Islet precursor cell (in vitro differentiated cells): Measurements from ENCODE around the gene SLIT3.

Source experiments
- DNase-seq: peaks from one replicate; pipeline ENCODE4 v3.0.0-alpha.2; 2018

The SLIT3 gene

DNA sequence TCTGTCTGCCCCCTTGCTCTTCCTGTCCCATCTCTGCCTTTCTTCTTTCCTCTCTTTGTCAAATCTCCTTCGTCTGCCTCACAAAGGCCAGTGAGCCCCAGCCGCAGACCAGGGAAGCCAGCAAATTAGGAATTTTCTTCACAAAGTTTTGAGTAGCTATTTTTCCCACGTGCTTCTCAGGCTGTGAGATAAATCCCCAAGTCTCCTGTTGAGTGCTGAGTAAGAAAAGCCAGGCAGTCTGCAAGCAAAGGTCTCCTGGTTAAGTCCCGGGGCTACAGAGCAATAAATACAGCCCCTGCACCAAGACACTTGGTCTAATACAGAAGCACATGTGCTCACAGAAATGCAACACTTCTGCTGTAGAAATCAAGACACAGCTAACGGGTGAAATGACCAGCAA lies 284.9 kb downstream of the SLIT3 start:
- no peak for DNase-seq

DNA sequence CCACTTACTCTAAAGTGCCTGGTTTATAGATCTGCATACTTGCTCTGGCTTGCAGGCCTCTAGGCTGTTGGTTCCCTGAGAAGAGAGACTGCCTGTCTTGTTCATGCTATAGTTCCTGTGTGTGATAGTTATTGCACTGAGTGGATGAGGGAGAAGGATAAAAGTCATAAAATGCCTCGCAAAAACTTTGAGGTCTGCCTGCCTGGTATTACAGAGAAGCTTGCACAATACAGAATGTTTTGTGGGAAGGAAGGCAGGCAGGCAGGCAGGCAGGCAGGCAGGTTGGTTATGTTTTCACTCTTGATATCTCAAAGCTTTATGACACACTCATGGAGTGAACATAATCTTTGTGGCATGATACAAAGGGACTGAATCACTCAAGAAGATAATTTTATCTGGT lies 287.1 kb downstream of the SLIT3 start:
- DNase-seq = peak; percentile 80

DNA sequence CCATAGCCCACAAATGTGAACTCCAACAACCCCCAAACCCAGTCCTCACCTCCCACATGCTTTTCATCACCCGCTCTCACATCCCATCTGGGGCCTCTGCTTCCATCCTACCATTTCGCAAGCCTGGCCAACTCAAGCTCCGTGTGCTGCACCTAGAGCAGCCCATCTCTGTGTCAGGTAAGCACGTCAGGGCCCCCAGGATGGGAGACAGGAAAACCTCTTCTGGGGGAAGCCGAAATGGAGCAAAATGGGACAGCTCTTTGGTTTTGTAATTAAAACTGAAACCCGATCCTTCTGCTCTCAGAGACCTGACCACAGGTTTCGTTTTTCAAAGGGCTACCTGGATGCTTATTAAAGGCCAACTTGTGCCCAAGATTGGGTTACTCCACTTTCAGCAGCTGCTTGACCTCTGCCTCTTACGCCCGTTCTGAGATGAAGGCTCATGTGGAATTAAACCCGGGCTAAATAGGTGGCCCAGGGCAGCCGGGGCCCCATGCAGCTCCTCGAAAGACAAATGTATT lies 287.7 kb downstream of the SLIT3 start:
- DNase-seq = no peak

DNA sequence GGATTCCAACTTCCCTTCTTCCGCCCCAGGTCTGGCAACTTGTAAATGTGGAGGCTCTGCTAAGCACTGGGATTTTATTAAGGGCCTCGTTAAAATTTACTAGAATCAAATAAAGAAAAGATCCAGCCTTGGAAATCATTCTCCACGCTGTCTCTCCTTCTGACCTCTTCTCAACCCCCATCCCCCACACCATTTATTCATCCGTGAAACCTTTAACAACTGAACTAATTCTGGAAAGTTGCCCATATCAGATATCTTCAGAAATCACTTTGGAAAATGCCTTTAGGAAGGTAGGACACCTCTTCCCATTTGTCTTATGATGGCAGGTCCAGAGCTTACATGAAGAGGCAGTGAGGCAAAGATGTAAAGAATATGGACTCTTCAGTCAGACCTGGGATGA lies 288.5 kb downstream of the SLIT3 start:
- no peak for DNase-seq

DNA sequence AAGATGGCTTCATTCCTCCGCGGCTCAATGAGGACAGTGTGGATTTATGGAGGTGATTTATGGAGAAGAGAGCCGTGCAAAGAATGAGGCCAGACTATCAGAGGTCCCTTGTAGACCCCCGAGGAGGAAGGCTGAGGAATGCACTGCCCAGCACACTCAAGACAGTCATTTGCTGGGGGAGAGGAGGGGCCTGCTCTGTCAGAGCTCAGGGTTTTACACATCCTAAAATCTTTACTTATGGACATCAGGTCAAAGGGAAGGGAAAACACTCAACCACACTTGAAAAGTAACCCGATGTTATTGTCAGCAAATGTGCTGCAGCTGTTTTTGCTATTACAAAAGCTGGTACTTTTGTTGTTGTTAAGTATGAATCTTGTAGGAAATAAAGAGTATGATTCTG lies 289.5 kb downstream of the SLIT3 start:
- no peak for DNase-seq

DNA sequence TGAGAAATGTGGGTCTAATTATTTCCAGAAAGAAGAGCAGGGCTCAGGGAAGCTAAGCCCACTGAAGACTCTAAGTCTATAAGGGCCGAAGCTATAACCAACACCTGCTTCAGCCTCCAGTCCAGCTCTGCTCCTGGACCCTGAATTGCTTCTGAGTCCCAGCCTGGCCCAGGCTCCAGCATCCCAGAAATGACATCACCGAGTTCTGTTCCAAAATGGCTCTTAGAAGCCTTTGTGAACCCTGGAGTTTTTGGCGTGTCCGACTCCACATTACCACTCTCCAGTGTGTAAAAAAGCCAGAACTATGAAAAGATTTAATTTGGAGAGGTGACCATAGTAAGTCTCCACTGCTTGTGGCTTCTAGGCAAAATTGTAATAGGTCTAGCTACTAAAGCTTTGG lies 289.9 kb downstream of the SLIT3 start:
- DNase-seq = no peak

DNA sequence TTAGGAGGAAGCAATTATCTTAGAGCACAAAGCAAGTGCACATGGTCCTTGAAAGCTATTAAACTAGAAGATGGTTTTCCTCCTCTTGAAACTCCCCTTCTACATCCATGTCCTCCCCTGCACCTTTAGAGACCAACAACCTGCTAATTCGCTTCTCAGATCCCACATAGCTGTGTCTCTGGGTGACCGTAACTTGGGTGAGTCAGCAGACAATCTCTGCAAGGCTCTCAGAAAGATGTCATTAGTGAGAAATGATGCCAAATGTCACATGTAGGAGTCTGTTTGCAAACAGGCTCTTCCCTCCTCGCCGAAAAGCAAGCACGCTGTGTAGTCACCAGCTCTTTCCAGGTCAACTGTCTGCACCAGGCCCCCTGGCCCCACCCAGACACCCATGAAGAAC lies 291.8 kb downstream of the SLIT3 start:
- DNase-seq = peak; percentile 75

DNA sequence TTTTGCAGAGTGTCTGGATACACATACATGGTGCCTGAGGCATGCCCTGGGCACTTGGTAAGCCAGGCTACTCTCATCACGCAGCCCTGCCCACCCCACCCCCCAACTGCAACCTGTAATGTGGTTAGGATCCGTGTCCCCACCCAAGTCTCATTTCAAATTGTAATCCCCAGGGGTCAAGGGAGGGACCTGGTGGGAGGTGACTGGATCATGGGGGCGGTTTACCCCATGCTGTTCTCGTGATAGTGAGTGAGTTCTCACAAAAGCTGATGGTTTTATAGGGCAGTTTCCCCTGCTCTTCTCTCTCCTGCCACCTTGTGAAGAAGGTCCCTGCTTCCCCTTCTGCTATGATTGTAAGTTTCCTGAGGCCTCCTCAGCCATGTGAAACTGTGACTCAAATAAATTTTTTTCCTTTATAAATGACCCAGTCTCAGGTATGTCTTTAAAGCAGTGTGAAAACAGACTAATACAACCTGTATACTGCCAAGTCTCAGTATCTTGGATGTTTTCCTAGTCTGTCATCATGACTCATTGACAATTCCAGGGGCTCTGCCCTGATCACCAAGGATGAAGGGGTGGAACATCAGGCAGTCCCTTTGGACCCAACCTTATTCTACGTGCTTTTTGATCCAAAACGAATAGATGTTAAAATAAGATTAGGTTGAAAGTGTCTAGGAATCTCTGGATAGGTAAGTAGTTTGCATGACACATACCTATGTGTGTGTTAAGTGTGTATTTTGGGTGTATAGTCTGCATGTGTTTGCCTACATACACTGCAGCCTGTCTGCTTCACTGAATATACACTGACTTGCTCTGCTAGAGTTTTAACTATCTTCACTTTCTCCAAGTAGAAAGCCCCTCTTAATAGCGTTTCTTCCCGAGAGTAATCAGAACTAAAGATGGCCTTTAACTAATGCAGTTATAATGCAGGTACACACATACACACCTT lies 293.8 kb downstream of the SLIT3 start:
- no peak for DNase-seq

DNA sequence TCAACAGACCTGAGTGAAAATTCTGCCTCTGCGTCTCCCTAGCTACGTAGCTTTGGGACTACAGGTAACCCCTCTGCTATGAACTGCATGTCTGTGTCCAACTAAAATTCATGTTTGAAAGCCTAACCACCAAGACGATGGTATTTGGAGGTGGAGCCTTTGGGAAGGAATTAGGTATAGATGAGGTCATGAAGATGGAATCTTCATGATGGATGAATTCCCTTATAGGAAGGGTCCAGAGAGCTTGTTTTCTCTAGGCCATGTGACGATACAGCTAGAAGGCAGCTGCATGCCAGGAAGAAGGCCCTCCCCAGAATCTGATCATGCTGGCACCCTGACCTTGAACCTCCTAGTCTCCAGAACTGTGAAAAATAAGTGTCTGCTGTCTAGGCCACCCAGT lies 296.4 kb downstream of the SLIT3 start:
- DNase-seq = no peak

DNA sequence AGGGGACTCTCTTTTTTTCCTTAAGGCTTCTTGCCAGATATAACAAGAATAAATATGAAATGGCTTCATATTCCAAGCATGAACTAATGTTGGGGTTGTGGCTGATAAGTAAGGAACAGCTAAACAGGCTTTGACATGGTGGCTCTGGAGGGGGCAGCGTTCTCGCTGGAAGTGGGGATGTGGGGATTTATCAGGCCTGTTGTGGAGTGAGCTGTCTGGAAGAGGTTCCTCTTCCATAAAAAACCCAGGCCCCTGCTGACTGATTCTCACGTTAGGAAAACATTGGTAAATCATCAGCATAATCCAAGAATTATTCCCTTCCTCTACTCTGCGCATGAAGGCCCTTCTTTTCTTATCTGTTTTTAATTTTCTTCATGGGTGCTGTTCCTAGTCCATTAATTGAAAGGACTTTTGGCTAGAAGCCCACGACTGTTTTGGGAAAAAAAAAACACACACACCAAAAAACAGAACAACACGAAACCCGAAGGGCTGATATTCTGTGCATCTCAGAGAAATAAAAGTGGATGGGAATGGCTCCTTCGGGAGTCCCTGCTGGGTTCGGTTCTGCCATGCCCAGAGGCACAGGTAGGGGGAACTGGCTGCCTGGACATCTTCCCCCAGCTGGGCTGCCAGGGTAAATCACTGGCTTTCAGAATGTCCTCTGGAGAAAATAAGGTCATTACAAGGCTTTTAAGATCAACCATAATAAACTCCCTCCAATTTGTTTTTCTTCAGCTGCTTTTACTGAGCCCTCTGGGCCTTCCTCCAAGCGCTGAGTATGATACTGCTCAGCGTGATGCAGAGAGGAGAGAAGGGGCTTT lies 297.0 kb downstream of the SLIT3 start:
- peak; percentile 78 for DNase-seq

DNA sequence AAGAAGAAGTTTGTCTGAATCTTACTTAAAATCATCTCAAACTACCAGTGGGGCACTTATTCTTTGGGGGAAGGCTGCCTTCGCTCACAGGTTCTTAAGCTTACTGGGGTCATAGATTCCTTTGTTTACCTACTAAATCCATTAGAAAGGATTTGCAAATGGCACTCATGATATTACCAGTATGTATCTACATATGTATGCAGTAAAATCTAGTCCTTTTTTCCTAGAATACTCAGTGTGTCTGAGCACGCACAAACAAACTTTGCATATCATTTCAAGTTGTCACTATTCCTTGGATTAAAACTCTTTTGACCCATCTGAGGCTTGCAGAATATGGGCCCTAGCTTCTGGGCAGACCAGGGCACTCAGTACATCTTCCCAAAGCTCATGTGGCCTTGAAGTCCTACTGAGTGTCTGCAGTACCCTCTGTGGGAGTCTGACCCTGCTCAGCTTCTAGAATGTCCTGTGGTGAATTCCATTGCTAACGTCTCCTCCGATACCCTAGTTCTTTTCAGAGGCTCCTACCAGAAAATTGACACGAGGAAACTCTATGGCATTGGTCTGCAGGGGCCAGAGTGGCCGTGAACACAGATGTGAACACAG lies 297.9 kb downstream of the SLIT3 start:
- DNase-seq = no peak

DNA sequence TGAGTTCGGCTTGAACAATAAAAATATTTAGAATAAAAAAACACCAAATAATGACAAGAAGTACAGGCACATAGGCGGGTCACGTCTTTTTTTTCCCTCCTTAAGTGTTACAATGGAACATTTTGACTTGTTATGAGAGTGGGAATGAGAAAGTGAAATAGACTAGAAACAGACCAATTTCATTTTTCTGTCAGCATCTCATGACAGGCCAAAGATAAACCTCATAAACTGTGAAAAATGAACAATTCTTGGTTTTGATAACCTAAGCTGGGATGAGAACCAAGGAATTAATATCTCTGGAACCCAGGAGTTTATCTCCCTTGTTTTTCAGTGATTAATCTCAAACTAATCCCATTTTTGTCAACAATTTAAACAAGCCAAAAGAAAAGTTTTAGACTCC lies 299.5 kb downstream of the SLIT3 start:
- no peak for DNase-seq

DNA sequence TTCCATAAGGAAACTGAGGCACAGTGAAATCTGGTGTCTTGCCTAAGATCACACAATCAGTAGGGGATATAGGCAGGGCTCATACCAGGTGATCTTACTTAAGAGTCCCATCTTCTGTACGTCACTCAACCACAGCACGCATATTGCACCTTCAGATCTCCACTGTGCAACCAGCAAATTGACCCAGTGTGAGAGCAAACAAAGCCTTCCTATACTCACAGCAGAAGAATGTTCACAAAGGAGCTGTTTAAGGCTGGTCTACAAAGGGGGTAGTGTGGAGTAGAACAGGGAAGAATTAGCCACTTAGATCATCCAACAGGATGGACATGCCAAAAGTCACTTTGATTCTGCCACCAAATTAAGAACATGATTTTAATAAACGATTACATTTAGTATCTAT lies 305.9 kb downstream of the SLIT3 start:
- DNase-seq = no peak

DNA sequence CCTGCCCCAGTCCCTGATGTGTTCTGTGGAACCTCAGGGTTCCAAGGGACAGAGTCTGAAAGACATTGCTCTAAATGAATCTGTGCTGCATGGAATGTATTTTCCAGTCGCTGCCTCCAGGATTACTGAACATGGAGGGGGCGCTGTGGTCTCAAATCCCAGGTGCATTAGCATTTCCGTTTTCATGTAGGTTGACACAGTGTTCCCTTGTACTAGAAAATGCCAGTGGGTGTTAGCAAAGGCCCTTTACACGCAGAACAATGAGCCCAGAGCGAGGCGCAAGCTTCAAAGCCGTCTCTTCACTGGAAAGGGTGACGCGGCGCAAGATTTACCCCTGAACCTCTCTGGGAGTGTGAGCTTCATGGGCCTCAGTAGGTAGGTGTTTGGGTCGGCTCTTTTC lies 308.3 kb downstream of the SLIT3 start:
- DNase-seq = peak; percentile 75

DNA sequence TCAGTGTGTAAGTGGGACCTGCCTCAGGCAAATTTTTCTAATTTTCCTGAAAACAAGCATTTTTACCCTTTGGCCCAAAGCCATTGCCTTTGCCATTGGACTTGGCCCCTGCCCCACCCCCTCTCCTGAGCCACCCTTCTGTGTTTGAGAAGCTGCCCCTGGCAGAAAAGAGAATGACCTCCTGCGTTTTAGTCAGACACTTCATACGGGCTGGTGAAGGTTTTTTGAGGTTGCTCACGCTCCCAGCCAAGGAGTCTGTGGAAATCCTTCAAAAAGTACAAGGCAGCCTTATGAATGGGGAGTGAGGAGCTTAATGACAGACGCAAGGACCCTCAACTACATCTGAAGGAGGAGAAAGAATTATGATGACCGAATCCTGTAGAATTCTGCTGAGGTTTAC lies 308.9 kb downstream of the SLIT3 start:
- DNase-seq = no peak

DNA sequence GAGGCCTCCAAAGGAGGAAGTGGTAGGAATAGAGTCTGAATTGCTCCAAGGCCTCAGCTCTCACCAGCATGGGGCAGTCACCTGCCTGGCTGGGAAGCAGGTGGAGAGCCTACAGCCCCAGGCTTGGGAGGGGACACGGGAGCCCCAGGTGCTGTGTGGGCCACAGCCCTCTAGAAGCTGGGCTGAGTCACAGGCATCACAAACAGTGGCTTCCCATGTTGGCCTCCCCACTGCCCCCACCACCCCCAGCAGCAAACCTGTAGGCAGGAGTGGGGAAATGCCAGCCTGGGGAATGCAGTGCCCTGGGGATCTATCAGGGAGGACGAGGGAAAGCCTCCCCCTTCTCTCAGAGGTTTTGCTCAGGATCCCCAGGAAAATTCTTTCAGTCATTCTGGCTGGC lies 309.6 kb downstream of the SLIT3 start:
- DNase-seq = peak; percentile 61

DNA sequence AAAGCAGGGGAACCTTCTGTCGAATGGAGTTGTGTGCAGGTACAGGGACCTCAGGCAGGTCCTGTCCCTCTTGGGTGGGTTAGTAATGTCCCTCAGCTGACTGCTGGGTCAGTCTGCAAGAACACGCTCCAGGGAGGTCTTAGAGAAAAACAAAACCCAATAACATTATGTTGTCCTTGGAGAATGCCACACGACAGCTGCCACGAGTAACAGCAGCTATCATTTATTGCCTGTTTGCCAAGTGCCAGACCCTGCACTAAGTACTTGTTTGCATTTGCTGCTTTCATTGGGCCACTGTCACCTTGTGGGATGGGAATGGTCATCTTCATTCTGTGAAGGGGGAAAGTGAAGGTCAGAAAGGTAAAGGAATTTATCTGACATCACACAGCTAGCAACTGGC lies 310.3 kb downstream of the SLIT3 start:
- no peak for DNase-seq

DNA sequence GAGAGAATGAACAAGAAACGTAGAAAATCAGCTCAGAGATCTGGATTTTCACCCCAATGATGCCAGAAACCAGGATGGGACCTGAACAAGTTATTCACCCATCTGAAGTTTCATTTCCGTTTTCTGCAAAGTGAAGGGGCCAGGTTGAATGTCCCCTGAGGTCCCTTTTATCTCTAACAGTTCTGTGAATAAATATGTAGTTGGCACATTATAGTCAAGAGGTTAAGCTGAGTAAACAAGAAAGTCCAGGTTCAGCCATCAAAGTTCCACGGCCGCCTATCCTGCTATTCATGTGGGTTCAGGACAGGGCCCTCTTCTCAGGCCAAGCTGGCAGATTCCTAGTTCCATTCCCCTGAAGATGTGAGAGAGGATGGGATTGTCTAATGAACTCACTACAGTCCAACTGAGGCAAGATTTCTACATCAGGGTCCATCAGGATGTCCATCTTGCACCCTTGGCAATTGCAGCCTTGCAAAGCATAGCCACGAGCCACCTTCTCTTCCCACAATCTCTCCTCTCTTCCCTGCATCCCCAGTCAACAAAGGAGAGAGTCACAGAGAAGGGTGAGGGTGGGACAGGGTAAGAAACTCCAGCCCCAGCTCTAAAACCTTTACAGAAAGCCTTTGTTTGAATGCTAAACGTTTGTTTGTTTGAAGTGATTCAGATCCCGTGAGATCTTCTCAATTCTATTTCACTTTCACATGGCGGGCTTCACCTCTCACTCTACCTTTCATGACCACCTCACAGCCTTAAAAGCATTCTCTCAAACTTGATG lies 311.0 kb downstream of the SLIT3 start:
- DNase-seq = no peak

DNA sequence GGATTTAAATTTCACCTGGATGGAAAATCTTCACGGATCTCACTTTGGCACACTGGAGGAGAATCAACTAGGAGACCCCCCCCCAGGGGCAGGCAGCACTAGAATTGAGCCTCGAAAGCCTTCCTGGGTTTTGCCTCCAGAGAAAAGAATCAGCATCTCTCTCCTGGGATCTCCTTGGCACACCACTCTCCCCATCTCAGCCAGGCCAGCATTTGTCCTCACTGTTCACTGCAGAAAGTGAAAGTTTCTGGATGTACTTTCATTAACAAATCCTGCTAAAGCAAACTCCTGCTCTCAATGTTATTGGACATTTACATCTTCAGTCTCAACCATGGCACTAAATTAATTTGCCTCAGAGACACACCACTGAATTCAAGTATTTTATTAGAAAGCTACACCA lies 312.2 kb downstream of the SLIT3 start:
- no peak for DNase-seq

DNA sequence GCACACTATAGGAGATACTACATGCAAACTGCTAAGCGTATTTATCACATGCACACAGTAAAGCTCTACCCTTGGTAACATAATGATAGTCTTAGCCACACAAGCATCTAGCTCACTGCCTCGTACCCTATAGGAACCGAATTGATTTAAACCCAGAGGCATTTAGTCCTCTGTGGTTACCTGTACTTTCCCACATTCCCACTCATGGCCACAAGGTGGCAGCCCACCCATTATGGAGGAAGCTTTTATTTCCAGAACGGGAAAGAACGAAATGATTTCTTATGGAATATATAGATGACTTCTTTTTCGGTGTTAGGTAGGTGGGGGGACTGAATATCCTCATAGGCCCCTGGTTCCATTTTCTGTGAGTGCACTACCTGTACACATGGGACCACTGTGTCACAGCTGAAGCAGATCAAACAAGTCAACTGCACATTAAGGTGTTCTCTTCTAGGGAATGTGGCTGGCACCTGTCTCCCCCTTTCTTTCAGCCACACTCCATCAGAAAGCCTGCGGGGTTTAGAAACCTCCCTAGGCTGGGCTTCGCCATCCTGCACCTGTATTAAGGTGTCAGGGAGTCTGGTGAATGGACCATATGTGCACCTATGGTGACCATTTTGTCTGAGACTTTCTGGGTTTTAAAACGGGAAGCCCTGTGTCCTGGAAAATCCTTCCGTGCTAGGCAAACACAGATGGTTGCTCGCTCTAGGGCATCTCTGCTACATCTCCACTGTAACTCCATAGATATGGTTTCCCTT lies 313.2 kb downstream of the SLIT3 start:
- peak; percentile 79 for DNase-seq

DNA sequence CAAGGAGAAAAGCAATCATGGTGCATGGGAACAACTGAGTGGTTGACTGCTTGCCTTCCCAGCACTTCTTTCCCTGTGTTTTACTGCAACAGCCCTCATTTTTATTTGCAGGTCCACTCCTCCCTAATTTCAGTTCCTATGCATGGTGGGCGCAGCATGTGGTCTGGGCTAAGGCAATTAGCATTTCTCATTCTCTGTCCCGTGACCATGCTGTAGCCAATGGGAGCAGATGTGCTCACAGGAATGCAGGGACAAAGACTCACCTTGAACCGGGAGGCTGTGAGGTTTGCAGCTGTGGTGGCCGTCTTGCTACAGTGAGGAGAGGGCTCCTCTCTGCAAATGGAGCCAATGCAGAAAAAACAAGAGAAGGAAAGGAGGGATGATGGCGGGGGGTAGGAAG lies 315.5 kb downstream of the SLIT3 start:
- DNase-seq = no peak

DNA sequence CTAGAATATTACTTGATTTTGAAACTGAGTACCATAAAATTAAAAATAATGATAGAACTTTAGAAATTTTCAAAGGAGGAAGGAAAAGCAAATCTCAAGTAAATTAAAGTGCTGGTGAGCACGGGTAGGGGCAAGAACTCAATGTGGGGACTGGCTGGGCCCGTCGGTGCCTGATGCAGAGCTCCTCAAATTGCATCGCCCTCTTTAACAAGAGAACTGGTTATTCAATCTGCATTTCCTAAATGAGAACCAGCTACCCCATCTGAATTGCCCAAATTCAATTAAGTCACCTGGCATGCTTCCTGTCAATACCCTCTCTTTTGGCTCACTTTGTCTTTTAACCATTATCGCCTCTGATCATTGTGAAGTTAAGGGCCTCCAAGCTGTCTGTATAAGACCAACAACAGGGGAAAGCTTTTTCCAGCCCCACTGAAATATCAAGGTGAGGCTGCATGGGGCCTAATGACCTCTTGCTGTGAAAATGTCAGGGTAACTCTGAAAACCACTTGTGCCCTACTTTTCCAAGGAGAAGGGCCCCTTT lies 316.7 kb downstream of the SLIT3 start:
- DNase-seq = no peak
